C4-2B (cell line): ENCODE results near the gene RNF207.

ENCODE experiments used
- H3K27ac ChIP-seq: fragments of 450-650 bp; 2 replicates; pipeline ENCODE4 v1.5.1; 2017
- CTCF ChIP-seq: fragments of 450-650 bp; conservative IDR thresholded peaks from 2 replicates; pipeline ENCODE4 v1.5.1; 2017; ENCODE audit warnings: mild to moderate bottlenecking
- ZFX ChIP-seq: fragments of 450-650 bp; IDR thresholded peaks from 2 replicates; pipeline ENCODE4 v1.6.1; 2017

The RNF207 gene

GRCh38 chr1:6245086-6245868, 39.4 kb downstream of the RNF207 start:
- TF ChIP-seq ZFX = no peak
- TF ChIP-seq CTCF = peak; percentile 84
- no peak overlapping the region for H3K27ac ChIP-seq

- TF ChIP-seq CTCF (no peak), ZFX (no peak)
- H3K27ac ChIP-seq = no peak overlapping the region
Measured at GRCh38 chr1:6245869-6246496, 40.1 kb downstream of the RNF207 start.

- no peak overlapping the region for H3K27ac ChIP-seq
- TF ChIP-seq CTCF (peak; percentile 96), ZFX (no peak)
Measured at GRCh38 chr1:6246497-6247467, 40.9 kb downstream of the RNF207 start.

GRCh38 chr1:6247651-6248050, 41.7 kb downstream of the RNF207 start:
- no peak overlapping the region for H3K27ac ChIP-seq
- TF ChIP-seq CTCF = no peak
- no peak for TF ChIP-seq ZFX

GRCh38 chr1:6248161-6248776, 42.4 kb downstream of the RNF207 start:
- TF ChIP-seq CTCF = no peak
- no peak for TF ChIP-seq ZFX
- no peak overlapping the region for H3K27ac ChIP-seq

- no peak overlapping the region for H3K27ac ChIP-seq
- TF ChIP-seq CTCF (no peak), ZFX (no peak)
Measured at GRCh38 chr1:6248932-6249738, 43.2 kb downstream of the RNF207 start.
